Hindlimb muscle (tissue), 1 donor: ENCODE measurements around the gene PPARG. TPM values are rescaled to one million over a fixed set of nuclear protein-coding genes. Genes with fewer than 3 reads are reported as not detected.

Experiments used
- DNase-seq: peaks from one replicate; pipeline ENCODE4 v3.0.0-alpha.2; 2013
- polyA plus RNA-seq: library from polyadenylated mRNA; unstranded; fragments of 120-200 nt; gene quantifications from one replicate; pipeline ENCODE4 v1.2.1, GENCODE V29; 2013; ENCODE audit not compliant: insufficient read length

Gene PPARG
- polyA plus RNA-seq, 1 donor: 10.7 TPM

DNA sequence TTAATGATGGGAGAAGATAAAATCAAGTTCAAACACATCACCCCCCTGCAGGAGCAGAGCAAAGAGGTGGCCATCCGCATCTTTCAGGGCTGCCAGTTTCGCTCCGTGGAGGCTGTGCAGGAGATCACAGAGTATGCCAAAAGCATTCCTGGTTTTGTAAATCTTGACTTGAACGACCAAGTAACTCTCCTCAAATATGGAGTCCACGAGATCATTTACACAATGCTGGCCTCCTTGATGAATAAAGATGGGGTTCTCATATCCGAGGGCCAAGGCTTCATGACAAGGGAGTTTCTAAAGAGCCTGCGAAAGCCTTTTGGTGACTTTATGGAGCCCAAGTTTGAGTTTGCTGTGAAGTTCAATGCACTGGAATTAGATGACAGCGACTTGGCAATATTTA, 127.9 kb downstream of the PPARG start:
- no peak for DNase-seq

DNA sequence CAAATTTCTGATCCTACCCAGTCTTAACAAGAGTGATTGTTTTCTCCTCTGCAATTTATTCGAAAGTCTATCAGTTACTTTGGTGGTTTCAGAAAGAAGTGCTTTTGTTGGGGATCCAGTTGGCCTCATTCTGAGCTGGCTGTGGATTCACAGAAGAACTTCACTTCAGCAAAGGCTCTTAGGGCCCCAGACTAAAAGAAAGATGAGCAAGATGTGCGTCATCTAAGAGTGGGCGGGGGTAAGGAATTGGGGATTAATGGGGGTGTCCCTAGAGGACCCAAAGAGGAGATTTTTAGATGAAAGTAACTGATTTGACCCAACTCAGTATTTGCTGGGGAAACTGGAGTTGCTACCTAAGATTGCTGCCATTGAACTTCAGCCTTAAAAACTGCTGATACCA, 131.5 kb downstream of the PPARG start:
- DNase-seq: no peak

DNA sequence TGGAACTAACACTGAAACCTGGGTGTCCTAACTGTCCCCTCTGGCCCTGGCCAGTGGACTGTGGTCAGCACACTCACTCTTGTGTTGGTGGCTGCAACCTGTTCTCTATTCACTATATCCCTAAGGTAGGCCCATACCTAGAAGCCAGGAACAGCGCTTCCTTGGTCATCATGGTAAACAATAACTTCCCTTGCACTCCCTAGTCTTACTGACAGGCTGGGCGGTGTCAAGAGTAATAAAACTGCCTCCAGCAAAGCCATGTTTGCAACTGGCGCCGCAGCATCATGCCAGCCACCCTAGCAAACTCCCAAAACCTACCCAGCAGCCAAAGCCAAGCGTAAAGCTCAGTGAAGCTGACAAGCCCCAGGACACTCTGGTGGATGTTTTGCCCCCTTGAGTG, 132.3 kb downstream of the PPARG start:
- no peak for DNase-seq

DNA sequence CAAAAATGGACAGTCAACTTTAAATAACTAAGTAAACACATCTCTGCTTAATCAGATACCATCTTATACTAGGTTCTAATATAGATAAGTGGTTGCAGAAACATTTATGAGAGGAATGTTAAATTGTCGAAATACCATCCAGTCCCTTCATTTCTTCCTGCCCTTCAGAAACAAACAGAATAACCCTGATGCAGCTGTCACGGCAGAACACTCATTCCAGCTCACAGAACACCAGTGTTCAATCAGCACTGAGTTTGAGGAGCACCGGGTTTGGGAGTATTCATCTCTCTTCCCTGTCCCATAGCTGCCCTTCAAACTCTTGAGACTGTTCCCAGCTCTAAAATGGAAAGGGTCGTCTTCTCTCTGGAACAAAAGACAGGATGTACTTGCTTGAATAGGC, 134.3 kb downstream of the PPARG start:
- no peak for DNase-seq

DNA sequence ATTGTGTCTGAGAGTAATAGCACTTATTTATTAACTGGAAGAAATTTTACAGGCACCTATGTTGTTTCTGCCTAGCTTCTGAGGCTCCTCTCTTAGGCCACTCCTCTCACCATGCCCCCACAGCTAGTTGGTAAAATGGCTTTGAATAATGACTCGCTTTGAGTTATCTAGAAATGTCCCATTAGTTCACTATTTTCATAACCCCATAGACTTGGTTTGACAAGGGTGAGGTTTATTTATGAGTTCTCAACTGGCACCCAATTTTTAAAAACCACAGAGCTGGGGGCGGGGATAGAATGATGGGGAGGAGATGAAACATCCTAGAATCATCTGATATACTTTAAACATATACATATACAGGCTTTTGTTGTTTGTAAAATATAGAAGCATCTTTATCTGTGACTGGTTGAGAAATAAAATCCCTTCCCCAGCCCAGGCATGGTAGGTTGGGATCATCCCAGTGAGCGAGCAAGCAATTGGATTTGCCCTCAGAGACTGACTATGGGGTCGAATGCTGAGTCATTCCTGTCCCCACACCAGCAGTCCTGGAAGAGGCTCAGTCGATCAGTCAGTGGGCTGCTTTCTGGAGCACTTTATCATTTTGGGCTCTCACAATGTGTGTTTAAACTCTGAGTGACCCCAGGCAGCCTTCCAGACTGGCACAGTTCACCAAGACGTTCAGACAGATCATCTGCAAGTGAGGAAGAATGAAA, 135.2 kb downstream of the PPARG start:
- no peak for DNase-seq

DNA sequence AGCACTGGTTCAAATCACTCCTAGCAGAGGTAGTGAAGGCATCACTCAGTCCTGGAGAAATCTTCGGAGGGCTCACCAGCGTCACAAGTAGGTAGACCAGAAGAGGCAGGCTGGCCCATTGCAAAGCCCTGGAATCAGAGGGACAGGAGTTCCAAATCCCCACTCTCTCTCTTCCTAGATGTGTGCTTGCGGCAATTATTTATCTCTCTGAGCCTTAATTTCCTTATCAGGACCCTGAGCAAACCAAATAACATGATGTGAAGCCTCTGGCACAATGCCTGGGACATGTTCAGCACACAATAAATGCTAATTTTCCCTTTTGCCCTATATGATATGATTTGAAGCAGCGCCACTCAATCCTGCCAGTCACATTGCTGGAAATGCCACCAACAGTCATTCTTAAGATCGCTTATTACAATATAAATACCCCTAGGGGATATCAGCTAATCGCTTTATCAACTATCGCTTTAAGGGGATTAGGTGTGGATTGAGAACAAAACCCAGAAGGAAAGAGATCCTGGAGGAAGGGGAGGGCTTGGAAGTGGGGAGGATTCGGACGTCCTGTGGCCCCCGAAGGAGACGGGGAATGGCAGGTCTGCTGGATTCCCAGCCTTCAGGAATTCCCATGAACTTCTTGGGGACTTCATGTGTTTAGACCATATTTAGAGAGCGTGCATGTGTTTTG, 135.9 kb downstream of the PPARG start:
- no peak for DNase-seq

DNA sequence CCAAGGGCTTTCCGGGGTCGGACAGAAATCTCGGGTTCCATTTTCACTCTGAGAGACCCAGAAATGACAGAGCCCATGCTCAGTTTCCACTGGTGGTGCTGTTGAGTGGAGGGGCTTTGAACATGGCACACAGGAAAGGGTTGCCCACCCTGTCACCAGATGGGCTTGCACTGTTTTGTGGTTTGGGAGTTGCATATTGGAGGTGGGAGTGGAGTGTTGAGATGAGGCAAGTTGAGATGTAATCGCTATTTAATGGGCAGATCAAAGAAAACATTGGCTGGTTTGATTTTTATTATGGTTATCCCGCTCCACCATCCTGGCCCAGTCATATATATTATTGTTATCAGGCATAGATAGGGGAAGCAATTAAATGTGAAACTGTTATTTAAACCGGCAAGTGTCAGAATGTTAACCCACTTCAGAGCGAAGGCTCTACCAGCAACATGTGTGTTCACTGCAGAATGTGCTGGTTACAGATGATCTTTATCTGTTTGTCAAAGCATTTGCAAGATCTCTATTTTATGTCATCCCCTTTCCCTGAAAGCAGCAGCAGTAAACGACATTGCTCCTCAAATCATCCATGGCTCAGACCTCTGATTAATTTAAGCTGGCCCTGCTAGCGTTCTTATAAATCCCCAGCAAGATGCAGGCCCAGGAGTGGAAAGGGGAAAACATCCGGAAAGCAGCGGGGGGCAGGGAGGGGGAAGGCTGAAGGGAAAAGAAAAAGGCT, 137.1 kb downstream of the PPARG start:
- no peak for DNase-seq

DNA sequence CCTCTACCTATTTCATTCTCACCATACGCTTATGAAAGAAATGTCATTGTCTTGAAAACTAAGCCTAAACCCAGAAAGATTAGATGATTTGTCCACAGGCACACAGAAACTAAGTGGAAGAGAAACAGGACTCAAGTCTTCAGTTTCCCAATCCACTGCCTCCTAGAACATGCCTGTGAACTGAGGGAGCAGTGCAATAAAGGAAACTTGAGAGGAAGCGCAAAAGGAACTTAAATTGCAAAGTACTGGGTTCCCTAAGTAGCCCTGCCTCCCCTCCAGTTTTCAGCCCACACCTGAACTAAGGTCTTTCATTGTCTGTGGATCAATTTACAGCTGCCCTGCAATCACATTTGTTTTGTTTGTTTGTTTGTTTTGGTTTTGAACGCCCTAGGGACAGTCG, 138.7 kb downstream of the PPARG start:
- DNase-seq: no peak

DNA sequence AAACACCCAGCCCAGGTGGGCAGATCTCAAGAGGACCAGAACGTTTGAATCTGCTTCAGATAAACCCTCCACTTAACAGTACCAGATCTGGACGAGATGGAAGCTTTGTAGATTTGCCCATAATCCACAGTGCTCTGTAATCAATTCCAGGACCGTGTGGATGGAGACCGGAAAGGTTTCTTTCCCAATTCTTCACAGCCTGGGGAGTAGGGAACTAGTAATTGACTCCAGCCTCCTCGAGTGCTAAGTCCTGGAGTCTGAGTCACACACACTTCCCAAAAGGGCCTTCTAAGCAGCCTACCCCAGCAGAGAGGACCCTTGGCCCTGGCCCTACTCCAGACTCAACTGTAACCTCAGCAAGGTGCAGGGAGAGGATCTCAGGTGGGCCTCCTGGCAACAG, 139.3 kb downstream of the PPARG start:
- DNase-seq: no peak

DNA sequence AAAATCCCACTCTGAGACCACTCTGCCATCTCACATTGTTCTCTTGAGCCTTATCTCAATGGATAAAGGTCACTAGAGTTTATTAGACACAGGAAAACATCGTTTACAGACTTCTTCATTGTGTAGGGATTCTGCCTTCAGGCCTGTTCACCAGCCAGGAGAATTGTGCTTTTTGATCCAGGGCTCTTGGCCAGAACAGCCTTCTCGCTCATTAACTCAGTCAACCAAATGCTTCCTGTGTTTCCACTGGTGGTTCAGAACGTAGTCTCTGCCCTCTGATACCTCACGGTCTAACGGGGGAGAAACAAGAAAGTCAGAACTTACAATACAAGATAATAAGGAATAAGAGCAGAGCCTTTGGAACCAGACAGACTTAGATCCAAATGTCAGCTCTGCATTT, 141.2 kb downstream of the PPARG start:
- no peak for DNase-seq

DNA sequence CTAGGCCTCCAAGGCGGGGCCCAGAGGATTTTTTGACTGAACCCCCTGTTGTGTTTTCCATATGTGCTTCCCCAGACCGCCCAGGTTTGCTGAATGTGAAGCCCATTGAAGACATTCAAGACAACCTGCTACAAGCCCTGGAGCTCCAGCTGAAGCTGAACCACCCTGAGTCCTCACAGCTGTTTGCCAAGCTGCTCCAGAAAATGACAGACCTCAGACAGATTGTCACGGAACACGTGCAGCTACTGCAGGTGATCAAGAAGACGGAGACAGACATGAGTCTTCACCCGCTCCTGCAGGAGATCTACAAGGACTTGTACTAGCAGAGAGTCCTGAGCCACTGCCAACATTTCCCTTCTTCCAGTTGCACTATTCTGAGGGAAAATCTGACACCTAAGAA, 145.0 kb downstream of the PPARG start:
- no peak for DNase-seq

DNA sequence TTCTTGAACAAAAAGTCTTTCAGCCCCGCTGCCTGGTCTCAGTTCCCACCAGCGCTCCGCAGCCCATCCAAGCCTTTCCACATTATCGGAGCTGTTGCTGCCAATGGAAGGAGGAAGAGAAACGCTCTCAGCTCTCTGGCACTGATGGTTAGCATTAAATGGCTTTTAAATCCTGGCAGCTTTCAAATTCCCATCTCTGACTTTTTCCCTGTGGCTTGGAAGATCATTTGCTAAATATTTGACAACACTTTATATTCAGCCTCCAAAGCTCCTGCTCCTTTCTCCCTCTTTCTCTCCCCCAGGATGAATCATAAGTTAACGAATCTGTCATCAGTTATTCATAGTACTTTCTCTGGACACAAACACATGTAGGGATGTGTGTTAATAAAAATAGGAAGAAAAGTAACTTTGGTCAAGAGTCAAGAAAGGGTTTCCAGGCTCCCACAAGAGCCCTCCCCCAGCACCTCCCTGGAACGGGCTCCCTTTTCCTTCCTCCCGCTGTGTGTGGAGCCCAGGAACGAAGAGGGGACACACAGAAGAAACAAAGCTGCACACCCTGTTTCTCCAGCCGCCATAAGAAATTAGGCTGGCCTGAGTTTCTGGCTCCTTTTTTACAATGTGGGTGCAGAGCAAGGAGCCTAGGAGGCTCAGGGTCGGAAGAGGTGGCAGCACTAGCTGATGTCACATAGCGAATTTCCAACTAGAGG, 147.8 kb downstream of the PPARG start:
- peak; percentile 57 for DNase-seq

DNA sequence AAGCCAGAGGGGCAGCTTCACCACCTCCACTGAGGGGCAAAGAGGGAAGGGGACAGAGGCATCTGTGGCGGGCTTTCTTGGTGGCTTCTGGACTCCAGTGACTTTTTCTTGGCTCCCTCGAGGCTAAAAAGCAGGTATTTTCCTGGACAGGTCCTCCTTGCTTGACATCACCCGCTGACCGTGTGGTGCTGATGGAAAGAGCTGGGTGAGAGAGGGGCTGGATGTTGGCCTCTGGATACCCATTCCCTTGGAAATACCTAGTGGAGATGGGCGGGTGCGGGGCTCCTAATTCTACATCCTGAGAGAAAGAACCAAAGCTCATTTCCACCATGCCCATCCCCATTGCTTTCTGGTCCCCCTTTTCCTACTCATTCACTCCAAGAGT, 148.3 kb downstream of the PPARG start:
- DNase-seq: no peak

DNA sequence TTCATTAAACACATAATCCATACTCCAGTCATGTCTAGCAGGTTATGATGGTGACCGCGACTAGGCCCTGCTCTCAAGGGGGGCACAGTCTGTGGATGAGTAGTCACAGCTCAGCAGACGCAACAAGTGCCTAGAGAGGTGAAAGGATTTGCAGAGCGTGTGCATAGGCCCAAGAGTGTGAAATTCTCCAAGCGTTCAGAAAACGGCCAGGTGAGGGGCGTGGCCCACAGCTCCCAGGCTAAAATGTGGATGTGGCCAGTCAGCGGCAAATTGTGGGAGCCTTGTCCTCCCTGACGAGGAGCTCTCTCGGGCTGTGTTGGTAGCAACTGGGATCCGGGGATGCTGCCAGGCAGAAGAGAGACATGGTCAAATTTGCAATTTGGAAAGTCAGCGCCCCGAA, 149.0 kb downstream of the PPARG start:
- no peak for DNase-seq

DNA sequence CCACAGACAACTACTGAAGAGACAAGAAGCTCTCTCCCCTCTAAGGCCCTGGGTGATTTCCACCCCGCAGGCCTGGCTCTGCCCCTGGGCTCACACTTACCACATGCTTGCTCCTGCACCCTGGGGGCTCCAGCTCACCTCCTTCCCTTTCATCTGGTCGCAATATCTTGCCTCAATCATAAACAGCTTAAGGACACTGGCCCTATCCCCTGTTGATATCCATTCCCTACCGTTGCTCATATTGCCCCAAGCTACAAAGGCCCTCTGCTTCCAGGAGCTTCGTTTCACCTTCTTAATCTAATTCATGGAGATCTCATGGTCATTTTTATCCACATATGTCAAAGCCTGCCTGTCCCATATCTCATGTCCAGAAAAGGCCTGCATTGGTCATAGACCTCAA, 149.4 kb downstream of the PPARG start:
- DNase-seq: no peak

DNA sequence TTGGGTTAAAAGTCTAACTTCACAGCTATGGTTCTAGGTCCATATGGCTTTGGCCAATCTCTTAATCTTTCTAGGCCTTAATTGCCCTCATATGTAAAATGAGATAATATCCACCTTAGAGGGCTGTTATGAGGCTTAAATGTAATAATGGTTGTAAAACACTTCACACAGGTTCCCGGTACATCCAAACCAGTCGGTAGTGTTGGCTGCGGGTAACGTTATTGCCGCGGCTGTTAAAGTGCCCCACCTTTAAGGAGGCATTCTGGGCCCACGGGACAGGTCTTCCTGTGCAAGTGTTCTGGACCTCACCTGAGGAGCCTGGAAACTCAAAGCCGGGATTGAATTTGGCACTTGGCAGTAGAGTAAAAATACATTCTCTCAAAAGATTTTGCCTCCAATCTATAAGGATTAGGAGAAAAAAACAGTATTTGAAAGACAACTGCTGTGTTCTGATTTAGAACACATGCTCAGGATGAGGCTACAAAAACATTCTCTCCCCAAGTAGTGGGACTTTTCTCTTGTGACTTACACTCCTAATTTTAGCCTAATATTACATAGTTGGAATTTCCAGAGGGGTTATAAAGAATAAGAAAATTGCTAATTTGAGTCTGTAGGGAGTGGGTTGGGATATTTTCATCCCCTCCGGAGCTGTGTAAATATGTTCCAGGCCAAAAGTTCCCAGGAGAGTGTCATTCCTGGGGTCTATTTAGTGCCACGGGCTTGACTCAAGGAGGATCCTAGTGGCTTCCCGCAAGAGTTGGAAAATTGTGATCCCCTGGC, 150.5 kb downstream of the PPARG start:
- DNase-seq: no peak

DNA sequence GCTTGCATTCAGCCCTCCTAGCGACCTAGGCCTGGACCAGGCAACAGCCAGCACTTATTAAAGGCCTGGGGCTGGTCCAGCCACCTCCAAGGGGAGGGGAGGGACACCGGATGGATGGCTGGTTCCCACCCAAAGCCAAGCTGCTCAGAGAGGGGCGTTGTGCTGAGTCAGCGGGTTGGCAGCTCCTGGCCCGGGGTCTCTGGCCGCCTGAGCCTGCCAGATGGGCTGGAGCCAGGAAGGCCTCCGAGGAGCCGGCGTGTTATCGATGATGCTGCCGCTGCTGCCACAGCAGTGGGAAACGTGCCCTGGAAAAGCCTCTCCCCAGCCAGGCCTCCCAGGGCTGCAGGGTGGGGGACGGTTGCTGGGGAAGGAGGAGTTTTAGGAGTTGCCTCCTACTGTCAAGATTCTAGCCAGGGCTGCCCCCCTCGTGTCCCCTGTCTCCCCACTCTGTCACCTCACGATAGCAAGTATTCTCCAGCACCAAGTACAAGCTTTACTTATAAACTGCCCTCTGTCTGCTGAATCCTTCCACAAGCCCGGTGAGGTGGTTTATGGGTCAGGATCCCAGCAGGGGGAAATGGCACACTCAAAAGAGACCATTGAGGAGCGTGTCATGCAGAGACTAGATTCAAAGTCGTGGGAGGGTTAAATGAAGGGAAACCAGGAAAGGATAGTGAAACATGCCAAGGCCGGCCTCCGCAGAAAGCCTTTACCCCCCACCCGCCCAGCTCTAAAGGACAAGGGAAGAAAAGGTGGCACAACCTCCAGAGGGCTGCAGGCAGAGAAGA, 152.3 kb downstream of the PPARG start:
- peak; percentile 55 for DNase-seq

DNA sequence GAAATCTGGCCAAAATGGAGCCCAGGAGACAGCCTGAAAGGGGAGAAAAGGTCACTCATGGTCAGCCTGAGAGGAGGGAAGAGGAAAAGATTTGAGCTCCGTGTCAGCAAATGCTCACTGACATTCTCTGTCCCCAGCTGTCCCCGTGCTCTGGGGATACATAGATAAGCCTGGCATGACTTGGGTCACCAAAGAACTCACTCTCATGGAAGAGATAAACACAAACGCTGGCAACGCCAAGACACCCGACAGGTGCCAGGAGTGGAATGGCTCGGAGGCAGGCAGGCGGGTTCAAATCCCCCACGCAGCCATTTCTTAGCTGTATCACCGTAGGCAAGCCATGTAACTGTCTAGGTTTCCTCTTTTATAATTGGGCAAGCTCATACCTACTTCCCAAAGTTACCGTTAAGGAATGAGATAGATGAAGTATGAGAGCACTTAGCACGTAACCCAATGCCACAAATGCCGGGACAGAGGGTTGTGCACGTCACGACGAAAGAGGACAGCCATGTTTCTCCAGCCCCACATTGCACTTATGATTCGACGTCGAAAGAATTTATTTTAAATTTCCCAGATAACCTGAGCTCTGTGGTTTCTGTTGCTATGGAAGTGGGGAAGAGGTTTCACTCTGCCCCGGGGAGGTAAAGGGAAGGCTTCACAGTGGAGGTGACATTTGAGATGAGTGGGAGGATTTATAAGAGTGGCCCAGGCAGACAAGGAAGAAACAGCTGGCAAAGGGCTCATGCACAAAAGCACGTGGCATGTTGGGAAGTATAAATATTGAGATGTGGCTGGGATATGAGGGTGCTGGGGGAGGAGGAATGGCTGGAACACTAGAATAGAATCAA, 154.0 kb downstream of the PPARG start:
- no peak for DNase-seq

DNA sequence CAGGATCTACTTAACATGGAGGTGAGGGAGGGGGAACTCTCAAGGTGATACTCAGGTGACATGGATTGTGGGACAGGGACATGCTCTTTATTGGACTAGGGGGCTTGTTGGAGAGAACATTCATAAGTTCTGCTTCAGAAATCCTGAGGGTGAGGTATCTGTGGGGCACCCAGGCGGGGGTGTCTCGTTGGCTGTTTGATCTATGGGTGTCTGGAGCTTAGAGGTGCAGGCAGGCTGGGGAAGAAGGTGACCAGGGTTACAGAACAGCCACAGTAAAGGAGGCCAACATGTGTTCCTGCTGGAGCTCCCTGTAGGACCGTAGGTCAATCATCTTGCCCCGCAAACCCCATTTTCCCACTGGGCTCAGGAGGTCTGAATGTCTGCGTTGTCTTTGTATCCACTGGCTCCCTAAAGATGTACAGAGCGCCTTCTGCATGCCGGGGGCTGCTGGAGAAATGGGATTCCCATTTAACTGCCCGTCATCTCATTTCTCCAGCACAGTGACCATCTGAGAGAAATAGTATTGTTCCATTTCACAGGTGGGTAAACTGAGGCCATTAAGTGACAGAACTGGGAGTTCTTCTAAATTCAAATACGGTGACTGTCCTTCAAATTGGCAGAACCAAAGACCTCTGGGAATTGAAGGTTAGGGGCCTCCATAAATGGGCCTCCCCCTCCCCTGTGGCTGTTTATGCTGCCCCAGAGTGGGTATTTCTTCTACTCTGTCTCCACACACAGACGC, 155.1 kb downstream of the PPARG start:
- no peak for DNase-seq
